Middle frontal gyrus (tissue), 1 donor: ENCODE data around the gene NPHP4.

ENCODE experiments used
- DNase-seq: peaks from one replicate; pipeline ENCODE4 v3.0.0-alpha.2; 2015; ENCODE audit warnings: low spot score; ENCODE audit errors: extremely low spot score

Gene NPHP4

GRCh38 chr1:5950994-5951785, 41.0 kb downstream of the NPHP4 start:
- no peak for DNase-seq

GRCh38 chr1:5950201-5950895, 41.9 kb downstream of the NPHP4 start:
- DNase-seq: no peak

- no peak for DNase-seq
These were observed 42.5 kb downstream of the NPHP4 start for GRCh38 chr1:5949761-5950100.

GRCh38 chr1:5949085-5949760, 43.0 kb downstream of the NPHP4 start:
- no peak for DNase-seq

- no peak for DNase-seq
These were observed 43.6 kb downstream of the NPHP4 start for GRCh38 chr1:5948681-5949005.

- no peak for DNase-seq
These were observed 44.1 kb downstream of the NPHP4 start for GRCh38 chr1:5947978-5948680.

GRCh38 chr1:5947071-5947821, 45.0 kb downstream of the NPHP4 start:
- DNase-seq: no peak

- DNase-seq: no peak
These were observed 46.8 kb downstream of the NPHP4 start for GRCh38 chr1:5945445-5945844.

GRCh38 chr1:5944843-5945167, 47.4 kb downstream of the NPHP4 start:
- DNase-seq: no peak

GRCh38 chr1:5944154-5944842, 47.9 kb downstream of the NPHP4 start:
- DNase-seq: no peak

GRCh38 chr1:5943343-5944124, 48.7 kb downstream of the NPHP4 start:
- no peak for DNase-seq

- DNase-seq: no peak
These were observed 50.6 kb downstream of the NPHP4 start for GRCh38 chr1:5941671-5942070.

GRCh38 chr1:5940723-5941407, 51.4 kb downstream of the NPHP4 start:
- DNase-seq: no peak

GRCh38 chr1:5939271-5940170, 52.7 kb downstream of the NPHP4 start:
- no peak for DNase-seq

GRCh38 chr1:5938101-5938646, 54.1 kb downstream of the NPHP4 start:
- DNase-seq: no peak

GRCh38 chr1:5937373-5937857, 54.8 kb downstream of the NPHP4 start:
- no peak for DNase-seq

GRCh38 chr1:5936621-5937372, 55.4 kb downstream of the NPHP4 start:
- DNase-seq: no peak
